ENCODE results near the gene REC8.
"Not testable (repeated sequence)": the region's sequence is repeated elsewhere in the genome, so short reads cannot be mapped to it uniquely, and the experiment has no call there.

REC8 gene

DNA sequence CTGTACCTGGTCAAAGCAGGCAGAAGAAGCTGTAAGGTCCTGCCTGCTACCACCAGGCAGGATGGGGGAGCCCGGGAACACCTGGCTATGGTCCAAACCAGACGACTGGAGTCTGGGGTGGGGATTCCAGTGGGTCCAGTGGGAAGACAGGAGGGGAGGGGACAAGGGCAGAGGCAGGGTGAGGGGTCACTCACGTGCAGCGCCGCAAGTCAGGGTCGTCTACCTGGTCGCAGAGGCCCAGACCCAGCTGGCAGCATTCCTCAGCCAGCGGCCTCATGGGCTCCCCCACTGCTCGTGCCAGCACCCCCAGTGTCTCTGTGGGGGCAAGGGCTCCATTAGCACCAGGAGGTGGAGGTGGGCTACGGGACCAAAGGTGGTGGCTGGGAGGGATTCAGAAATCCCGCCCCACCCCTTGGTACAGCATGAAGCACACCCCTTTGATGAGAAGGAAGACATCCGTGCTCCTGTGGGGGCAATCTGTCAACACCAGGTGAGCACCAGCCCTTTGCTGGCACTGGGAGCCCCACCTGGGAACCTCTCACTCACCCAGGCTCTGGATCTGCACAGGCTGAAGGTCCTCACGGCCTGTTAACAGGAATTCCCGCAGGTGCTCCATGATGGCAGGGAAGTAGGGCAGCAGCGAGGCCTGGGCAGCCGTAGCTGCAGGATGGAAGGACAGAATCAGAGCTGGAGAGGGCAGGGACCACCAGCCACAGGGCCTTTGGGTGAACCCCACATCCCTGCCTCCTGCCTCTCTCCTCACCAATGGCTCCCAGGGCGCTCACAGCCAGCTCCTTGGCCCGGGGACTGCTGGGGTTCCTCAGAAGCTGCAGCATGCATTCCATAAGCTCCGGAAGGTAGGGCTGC lies 12.5 kb downstream of the REC8 start:
- no peak for DNase-seq (ENCODE audit: low read depth)

DNA sequence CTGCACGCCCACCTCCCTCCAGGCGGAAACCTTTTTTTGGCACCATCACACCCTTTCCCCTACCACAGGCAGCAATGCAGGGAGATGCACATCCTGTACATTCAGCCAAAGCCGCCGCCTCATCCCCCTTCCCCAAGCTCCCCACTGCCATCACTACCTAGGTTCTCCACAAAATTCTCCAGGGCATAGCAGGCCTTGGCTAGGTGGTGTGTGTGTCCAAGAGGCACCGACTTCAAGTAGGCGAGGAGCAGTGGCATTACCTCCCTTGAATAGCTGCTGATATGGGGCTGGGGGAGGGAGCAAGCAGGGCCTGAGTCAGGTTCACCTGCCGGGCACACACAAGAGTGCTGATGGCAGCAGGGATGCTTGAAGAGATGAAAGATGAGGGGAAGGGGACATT lies 13.1 kb downstream of the REC8 start:
- no peak for DNase-seq (ENCODE audit: low read depth)

DNA sequence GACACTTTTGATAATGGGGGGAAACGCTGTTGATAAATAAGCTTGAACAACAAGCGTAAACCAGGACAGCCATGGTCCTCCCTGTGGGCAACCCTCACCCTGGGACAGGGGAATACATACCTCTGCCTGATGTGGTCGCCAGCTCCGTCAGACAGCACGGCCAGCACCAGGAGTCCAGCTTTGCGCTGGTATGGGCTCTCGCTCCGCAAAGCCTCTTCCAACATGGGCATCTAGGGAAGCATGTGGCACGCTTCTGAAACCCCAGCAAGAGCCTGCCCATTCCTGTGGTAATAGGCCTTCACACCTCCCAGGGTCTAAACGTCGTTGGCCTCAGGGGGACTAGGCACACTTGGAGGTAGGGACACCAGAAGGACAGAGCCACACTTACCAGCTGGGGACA lies 13.9 kb downstream of the REC8 start:
- DNase-seq (ENCODE audit: low read depth): no peak

DNA sequence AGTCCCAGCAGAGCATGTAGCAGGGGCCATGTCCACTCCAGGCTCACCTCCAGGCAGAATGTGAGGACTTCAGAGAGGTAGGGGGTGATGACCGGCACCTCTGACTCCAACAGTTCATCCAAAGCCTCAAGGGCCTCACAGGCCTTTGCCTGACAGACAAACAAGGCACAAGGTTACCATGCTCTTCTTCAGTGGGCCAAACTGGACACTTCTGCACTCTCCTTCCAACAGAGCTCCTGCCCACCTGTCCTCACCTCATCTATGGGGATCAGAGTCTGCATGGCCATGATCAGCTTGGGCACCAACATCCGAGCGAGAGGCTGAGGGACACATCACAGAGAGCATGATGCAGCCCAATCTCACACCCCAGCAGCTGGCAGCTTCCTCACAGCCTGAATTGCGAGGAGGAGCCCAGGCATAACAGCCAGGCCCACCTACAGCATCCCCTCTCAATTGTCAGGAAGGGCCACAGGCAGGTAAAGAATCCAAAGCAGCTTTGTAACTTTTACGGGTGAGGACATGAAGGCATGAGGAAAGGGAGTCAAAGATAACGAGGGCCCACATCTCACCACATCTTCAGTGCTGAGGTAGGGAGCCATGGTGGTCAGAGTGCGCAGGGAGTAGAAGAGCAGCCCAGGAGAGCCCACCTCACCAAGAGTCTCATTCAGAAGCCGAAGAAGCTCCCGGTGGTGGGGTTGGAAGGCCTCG lies 15.1 kb downstream of the REC8 start:
- no peak for DNase-seq (ENCODE audit: low read depth)

DNA sequence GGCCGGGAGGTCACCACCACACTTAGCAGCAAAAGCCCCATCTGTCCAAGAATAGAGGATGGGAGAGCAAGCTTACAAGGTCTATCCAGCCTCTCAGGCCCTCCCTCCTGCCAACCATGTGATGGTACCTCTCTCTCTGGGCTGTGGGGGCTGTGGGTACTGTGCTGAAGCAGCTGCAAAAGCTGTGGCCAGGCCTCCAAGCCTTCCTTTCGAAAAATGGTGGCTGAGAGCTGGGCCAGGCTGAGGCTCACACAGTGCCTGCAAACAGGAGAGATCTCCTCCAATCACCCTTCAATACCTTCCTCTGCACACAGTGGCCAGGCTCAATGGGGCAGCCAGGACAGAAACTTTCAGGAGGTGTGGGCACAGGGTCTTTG lies 15.6 kb downstream of the REC8 start:
- no peak for DNase-seq (ENCODE audit: low read depth)

DNA sequence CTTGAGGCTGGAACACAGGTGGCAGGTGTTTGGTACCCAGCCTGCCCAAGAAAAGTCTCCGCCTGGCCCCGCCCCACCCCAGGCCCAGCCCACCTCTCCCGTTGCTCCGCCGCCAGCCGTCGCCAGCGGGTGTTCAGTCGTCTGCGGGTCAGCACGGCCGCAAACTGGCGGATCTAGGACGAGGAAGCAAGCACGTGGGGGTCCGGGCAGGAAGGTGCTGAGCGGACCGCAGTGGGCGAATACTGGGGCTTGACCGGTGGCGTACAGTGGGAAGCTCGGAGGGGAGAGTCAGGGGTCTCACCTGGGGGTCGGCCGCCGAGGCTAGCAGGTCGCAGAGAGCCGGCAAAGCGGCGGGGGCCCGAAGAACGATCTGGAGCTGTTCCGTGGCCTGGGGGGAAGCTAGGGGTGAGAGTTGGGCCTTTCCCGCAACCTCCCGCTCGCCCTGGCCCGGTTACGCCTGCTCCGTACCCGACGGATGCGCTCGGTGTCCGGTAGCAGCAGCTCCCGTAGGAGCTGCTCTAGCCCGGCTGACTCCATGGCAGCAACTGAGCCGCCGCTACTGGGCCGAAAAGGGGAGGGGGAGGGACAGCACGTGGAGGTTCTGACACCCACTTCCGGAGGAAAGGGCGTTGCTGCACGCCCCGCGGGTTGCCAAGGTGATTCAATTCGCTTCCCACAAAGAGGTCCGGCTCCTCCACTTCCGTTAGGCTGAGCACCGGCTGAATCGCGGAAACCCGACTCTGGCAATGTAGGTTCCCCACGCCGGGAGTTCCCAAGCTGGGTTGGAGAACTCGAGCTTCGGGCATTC lies 16.6 kb downstream of the REC8 start, which contains the start of gene IPO4:
Gene IPO4, minus strand, starts transcription at position 566 of the 808 bp plus-strand sequence. Its CDS starts 29 bp downstream, at position 537.
- peak; percentile 92 for DNase-seq (ENCODE audit: low read depth)

DNA sequence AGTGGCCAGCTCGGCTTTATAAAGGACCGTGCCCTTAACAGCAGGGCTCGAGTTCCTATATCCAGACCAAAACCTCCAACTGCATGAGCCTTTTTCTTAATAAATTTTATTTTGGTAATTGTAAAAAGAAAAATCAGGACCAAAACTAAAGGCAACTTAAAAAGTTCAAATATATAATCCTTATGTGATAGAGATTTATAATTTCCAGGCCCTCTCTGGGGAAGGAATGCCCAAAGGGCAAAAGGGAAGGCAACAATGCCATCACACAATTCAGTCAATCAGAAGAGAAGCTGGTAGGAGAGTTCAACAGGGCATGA lies 17.1 kb downstream of the REC8 start:
- no peak for DNase-seq (ENCODE audit: low read depth)

DNA sequence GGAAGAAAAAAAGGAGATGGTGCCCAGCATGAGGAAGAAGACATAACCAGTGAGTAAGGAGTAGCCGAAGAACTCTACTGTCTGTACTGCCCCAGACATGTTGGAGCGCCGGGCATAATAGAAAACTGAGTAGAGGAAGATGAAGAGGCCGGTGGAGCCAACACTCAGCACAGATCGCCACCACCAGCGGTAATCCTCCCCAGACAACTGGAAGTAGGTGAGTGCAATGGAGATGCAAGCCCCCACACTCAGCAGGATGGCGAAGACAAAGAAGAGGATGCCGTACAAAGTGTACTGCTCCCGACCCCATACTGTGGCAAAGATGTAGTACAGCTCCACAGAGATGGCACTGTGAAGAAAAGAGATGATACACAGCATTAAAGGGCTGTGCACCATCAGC lies 17.6 kb downstream of the REC8 start:
- DNase-seq (ENCODE audit: low read depth): no peak

DNA sequence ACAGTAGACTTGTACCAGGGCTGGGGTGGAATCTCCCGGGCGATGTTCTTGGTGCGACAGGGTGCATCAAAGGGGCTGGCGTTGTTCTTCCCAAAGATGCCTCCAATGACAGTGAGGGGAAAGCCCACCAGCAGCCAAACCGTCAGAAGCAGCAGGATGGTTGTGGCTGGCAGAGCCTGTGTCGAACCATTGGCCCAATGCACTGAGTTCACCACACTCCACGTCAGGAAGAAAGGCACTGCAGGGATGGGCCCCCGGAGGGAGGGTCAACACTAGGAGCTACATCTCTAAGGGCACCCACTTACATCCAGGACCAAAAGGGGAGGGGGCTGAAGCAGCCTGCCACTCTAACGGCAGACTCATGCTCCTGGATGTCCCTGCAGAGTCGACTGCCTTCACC lies 18.5 kb downstream of the REC8 start:
- DNase-seq (ENCODE audit: low read depth): no peak

DNA sequence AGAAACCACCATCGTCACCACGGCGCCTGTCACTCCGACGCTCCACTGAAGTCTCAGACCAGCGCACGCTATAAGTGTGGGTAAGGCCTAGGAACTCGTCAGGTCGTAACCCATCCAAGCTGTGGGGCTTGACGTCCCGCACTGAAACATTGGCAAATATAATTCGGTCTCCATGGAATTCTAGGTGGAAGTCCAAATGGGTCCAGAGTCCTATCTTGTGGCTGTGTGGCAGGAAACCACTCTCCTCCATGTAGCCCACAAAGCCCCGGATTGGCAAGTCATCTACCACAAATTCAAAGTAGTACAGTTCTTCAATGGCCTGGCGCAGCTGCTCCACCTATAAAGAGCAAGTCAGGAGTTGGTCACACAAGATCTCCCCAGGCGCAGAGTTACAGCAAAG lies 21.1 kb downstream of the REC8 start:
- DNase-seq (ENCODE audit: low read depth): no peak

DNA sequence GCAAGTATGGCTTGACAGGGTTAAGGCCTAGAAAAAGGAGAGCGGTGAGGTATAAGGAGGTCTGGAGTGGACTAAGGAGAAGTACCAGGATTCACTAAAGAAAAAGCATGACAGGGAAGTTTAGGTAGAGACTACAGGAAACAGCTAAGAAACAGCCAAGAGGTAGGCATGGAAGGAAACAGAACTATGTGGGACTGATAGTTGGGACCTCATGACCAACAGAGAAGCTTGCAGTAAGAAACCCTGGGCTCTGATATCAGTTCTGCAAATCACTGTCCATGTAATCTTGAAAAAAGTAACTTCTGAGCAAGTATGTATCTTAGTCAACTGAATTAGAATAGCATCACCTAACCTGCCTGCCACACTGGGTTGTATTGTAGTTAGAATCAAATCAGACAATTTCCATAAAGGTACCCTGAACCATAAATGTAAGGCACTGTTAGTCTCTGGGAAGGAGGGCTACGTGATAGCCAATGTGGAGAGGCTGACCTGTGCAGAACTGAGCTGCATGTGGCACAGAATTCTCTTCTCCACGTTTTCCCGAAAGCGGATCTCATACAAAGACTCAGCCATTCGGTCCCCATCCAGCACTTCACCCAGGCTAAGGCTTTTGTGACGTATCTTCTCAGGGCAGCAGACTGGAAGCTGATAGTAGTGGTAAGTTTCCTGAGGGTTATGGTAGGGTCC lies 22.4 kb downstream of the REC8 start:
- DNase-seq (ENCODE audit: low read depth): no peak

DNA sequence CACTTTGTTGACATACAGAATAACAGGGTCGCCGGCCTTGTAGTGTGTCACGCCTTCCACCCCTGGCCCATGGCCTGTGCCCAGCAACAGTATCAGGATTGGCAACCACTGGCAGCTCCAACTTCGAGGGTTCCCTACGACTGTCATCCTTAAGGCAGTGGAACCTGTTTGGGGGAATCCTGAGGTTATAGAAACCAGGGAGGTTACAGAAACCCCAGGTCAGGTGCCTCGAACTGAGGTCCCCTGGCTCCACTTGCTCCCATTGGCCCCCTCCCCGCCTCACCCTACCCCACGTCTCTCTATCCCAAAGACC lies 22.9 kb downstream of the REC8 start:
- DNase-seq (ENCODE audit: low read depth): no peak

DNA sequence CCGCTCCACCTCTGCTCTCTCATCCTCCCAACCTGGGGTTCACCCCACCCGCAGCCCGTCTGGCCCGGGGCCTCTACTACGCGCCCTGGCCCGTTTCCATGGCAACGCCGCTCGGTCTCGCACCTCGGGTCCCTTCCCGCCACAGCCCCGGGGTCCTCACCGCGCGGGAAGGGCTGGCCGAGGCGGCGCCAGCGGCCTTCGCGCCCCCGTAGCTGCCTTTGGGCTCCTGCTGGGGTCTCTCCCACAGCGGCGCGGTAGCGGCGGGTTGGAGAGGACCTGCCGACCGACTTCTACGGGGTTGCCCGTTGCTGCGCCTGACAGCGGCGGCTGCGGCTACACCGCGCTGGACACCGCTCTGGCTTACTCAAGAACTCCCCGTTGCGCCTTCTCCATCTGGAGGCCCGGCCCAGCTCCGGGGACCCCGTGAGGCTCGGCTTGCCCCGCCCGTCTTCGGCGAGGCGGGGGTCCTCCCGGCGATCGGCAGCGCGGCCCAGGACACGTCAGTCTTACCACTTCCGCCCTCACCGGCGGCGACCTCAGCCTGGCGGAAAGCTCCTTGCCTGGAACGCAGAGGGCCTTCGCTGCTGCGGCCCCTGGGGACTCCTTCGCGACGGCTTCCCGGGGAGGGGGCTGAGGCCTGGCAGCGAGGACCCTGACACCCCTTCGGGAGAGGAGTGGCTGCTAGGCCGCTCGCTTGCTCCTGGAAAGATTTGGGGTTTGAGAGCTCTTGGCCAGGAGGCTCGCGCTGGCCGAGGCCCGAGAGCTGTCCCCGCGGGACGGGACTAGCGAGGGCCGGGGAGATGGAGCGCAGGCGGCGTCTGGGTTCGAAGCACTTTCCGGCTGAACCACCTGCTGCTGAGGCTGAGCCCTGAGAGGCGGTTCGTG lies 23.5 kb downstream of the REC8 start, which contains the start of gene TM9SF1:
Gene TM9SF1, minus strand, starts transcription at position 256 of the 885 bp plus-strand sequence. CDS start 422 bp downstream, outside the sequence.
- DNase-seq (ENCODE audit: low read depth): peak; percentile 78

DNA sequence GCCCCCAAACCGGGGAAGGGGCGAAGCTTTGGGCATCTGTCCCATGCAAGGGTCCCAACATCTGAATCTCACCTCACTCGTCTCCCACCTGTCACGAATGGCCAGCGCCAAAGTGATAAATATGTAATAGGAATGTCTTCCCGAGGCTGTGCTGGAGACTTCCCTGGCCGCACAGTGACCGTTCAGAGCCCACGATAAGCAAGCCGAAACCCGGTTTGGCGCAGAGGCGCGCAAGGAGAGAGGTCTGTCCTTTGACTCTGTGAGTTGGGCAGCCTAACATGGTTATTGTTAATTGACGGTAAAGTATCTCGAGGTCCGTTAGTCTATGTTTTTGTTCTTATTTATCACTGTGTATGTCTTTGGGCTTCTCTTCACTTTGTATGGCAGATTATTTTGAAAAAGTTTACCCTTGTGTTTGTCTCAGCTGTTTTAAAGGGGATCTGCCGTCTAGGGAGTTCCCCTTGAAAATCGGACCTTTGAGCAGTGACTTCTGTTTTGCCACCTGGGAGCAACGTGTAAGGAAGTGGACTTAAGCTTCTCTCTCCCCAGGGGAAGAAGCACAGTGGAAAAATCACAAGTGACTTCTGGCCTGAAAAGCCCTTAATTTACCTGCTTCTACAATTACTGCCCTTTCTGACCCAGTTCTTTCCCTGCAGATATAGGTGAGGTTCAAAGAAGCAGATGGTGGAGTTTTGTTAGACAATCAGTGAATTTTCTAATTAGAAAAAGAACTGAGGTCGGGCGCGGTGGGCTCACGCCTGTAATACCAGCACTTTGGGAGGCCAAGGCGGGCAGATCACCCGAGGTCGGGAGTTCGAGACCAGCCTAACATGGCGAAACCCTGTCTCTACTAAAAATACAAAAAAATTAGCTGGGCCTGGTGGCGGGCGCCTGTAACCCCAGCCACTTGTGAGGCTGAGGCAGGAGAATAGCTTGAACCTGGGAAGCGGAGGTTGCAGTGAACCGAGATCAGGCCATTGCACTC lies 24.5 kb downstream of the REC8 start:
- DNase-seq (ENCODE audit: low read depth): no peak

DNA sequence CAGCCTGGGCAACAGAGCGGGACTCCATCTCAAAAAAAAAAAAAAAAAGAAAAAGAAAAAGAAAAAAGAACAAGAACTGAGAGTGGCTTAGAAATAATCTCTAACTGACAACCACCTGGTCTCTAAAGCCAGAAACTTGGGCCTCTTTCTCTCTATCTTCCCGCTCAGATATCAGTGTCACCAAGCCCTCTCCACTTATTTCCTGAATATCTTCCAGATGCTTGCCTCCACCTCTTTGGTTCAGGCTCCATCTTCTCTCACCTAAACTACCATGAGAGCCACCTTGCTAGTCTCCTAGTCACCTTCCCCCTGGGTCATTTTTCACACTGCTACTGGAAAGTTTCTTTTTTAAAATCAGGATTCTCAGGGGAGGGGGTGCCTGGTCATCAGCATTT lies 25.2 kb downstream of the REC8 start:
- no peak for DNase-seq (ENCODE audit: low read depth)

DNA sequence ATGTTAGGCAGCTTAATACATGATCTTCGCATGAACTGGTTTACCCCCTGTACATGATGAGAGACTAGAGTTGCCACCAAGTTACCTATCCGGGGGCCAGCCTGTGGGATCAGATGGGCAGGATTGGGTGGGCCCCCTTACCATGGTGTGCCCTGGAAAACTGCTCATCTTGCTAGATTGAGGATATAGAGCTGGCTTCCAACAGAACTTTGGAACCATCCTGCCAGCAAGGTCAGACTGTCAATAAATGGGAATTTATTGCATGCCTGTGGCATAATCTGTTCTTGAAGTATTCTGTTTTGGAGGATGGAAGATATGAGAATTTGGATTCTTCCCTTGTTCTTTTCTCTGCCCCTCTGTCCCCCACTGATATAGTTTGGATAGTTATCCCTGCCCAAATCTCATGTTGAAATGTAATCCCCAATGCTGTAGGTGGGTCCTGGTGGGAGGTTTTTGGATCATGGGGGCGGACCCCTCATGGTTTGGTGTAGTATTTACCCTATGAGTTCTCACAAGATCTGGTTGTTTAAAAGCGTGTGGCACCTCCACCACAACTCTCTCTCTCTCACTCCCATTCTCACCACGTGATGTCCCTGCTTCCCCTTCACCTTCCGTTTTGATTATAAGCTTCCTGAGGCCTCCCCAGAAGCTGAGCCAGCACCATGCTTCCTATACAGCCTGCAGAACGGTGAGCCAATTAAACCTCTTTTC lies 27.1 kb downstream of the REC8 start:
- DNase-seq (ENCODE audit: low read depth): no peak

DNA sequence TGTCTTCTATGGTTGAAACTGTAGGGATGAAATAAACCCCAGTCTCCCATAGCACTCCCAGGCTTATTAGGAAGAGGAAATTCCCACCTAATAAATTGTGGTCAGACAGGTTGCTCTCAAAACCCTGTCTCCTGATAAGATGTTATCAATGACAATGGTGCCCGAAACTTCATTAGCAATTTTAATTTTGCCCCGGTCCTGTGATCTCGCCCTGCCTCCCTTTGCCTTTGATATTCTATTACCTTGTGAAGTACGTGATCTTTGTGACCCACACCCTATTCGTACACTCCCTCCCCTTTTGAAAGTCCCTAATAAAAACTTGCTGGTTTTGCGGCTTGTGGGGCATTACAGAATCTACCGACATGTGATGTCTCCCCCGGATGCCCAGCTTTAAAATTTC lies 30.7 kb downstream of the REC8 start:
- not testable (repeated sequence) for DNase-seq (ENCODE audit: low read depth)

DNA sequence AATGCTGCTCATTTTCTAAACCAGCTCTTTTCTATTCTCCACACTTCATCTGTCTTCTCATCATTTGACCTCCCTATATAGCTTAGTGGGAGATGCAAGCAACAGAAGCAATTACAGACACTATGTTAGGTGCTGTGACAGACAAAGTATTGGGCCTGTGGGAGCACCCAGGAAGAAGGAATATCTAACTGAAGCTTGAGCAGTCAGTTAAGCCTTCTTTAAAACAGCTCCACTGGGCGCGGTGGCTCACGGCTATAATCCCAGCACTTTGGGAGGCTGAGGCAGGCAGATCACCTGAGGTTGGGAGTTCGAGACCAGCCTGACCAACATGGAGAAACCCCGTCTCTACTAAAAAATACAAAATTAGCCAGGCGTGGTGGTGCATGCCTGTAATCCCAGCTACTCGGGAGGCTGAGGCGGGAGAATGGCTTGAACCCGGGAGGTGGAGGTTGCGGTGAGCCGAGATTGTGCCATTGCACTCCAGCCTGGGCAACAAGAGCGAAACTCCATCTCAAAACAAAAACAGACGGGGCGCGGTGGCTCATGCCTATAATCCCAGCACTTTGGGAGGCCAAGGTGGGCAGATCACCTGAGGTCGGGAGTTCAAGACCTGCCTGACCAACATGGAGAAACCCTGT lies 31.5 kb downstream of the REC8 start:
- DNase-seq (ENCODE audit: low read depth): not testable (repeated sequence)

Data from activated gamma-delta T cell treated with anti-CD3 and anti-CD28 coated beads, Interleukin-2, amount 50 U/mL, for 16 hours (primary cell).